NCI-H82 treated with DMSO at 0.1 percent for 48 hours (cell line): ENCODE data around the gene ADIPOQ.
A peak's percentile ranks its signal among the peaks of the same experiment; 100 is the strongest.
"Not testable (repeated sequence)": the region's sequence is repeated elsewhere in the genome, so short reads cannot be mapped to it uniquely, and the experiment has no call there.

Experiments used
- DNase-seq: peaks from one replicate; lab custom pipeline; 2025; ENCODE audit not compliant: unreplicated experiment; lab: John Stamatoyannopoulos, UW

ADIPOQ gene

DNA sequence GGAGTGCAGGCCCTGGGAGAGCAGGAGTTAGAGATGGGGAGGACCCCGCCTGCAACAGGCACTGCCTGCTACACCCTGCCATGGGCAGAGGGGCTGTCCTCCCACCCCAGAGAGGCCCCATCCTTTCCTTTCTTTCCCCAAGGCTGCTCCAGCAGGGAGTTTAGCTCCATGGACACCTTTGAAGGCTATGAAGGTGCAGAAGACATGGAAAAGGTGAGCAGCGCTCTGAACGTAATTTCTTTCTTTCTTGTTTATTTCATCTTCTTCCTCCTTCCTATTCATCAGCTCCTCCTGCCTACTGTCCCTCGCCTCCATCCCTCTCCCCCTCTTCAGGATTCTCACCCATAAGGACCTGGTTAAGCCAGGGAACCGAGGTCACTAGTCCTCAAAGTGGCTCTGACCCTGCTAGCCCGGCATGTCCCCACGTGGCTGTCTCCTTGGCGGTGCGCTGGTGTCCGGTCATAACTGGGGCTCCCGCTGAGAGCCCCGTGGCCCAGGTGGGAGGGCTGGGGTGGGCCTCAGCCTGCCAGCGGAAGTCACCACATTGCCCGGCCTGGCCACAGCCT, 16.0 kb upstream of the ADIPOQ start:
- no peak for DNase-seq

DNA sequence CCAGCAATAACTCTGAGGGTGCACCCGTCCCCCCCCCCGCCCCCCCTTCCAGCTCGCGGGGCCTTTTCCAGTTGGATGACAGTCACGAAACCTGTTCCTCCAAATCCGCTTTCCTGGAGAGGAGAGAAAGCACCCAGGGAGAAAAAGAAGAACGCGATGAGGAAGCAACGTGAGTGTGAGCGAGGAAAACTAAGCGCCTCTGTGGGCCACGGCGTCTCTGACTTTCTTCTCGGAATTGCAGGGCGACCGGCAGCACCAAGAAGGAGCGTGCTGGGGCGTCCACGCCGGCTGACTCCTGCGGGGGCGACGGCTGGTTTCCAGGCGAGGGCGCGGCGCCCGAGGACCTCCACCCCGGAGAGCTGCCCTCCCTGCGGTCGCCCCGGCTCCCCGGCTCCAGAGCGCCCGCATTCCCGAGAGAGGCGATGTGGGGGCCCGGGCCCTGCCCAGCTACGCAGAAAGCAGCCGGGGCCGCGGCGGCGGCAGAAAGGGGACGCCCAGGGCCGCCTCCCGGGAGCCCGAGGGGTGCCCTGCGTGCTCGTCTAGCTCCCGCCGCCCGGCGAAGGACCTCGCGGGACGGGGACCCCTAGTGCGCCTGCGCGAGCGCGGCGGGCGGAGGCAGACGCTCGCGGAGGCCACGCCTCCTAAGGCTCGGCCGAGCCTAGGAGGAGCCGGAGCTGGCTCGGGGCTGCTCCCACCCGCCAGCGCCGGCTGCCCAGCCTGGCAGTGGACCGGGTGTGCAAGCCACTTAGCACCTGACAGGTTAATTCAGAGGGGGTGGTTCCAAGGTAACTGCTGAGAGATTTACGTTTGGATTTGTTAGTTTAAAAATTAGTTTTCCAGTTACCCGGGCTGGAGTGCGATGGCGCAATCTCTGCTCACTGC, 15.3 kb upstream of the ADIPOQ start:
- peak; percentile 83 for DNase-seq

- DNase-seq, result no peak
Measured at GRCh38 chr3:186828340-186828739, 14.2 kb upstream of the ADIPOQ start.

DNA sequence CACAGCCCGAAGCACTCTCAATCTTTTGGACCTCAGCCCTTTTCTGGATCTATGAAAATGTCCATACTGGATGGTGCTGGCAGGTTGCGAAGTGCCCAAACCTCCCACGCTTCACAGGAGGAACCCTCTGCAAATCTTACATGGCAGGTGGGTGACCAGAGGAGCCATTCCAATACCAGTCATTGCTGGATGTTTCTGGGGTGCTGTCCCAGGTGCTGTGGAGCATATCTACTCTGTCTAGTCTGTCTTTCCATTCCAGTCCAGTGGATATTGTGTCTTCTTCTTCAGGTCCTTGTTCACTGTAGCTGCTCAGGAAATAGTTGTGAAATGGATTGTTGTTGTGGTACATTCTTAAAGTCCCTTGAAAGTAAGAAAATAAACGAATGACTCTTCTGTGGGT, 10.7 kb upstream of the ADIPOQ start:
- DNase-seq, result no peak

DNA sequence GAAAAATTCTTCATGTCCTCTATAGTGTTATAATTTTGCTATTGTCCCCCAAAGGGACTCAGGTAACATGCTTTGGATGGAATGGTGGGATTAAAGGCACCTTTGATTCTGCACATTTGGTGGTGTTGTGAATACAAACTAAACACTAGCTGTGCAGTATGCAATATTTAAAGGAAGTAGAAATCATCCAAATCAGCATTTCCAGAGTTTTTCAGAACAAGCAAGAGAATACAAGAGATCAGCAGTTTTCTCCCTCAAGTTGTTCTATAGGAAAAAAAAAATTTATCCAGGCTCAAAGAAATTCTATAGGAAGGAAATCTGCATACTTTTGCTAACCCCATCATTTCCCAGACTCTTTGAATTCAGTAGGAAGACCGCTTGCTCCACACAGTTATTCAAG, 10.2 kb upstream of the ADIPOQ start:
- no peak for DNase-seq

GRCh38 chr3:186839874-186840641, 2.5 kb upstream of the ADIPOQ start:
- DNase-seq, result no peak

DNA sequence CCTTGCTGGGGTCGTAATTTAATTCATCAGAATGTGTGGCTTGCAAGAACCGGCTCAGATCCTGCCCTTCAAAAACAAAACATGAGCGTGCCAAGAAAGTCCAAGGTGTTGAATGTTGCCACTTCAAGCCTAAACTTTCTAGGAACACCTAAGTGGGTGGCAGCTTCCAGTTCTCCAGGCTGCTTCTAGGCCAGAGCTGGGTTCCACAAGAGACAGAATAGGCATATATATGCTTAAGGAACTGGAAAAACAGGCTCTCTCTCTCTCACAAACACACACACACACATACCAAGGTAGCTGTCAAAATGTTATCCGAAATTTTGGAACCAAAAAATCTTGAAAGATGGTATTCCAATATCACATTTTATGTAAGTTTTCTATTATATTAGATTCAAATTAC, 890 bp upstream of the ADIPOQ start:
- no peak for DNase-seq

DNA sequence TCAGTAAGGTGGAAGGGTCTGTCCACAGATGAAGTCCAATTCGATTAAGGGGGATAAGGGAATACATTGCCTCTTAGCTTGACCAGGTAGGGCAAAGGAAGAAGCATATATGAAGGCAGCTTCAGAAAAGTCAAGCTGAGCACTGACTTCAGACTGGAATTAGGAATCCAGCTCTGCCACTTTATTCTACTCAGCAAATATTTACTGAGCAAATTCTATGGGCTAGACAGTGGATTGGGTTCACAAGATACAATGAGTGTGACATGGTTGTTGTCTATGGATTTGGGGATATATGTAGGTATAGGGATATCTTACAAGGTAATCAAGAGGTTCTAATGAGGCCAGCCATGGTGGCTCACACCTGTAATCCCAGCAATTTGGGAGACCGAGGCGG, 526 bp downstream of the ADIPOQ start:
- no peak for DNase-seq

GRCh38 chr3:186844908-186845307, 2.4 kb downstream of the ADIPOQ start:
- DNase-seq, result no peak

GRCh38 chr3:186845756-186846155, 3.2 kb downstream of the ADIPOQ start:
- no peak for DNase-seq

GRCh38 chr3:186847437-186847836, 4.9 kb downstream of the ADIPOQ start:
- DNase-seq, result no peak

DNA sequence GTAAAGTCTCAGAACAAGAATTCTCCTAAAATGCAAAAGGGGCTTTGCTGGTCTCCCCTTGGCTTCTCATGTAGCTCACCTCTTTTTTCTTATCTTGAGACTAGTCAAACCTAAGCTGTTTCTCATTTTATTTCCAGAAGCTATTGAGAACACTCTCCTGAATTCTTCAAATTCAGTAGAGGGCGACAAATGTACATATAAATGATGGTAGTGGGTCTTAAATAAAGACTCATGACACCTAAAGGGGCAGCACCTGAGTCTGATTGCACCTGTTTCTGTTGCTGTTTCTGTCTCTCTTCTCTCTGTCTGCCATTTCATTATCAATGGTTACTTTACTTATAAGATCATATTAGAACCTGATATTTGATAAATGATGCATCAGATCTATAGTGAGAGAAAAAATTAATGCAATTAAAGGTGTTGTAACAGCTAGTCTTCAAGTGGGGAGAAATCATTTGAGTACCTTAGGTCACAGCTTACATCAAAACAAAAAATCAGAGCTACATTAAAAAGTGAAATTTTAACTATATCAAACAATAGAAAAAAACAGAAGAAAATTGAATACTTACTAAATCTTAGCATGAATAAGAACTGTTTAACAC, 7.0 kb downstream of the ADIPOQ start:
- DNase-seq, result peak; percentile 77

DNA sequence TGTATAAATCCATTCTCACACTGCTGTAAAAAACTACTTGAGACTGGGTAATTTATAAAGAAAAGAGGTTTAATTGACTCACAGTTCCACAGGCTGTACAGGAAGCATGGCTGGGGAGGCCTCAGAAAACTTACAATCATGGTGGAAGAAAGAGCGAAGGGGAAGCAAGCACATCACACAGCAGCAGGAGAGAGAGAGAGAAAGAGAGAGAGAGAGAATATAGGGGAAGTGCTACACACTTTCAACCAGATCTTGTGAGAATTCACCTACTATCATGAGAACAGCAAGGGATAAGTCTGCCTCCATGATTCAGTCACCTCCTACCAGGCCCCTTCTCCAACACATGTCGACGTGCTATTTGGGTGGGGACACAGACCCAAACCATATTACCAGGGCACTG, 9.3 kb downstream of the ADIPOQ start:
- not testable (repeated sequence) for DNase-seq

DNA sequence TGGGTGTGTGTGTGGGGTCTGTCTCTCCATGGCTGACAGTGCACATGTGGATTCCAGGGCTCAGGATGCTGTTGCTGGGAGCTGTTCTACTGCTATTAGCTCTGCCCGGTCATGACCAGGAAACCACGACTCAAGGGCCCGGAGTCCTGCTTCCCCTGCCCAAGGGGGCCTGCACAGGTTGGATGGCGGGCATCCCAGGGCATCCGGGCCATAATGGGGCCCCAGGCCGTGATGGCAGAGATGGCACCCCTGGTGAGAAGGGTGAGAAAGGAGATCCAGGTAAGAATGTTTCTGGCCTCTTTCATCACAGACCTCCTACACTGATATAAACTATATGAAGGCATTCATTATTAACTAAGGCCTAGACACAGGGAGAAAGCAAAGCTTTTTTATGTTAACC, 10.5 kb downstream of the ADIPOQ start:
- no peak for DNase-seq

DNA sequence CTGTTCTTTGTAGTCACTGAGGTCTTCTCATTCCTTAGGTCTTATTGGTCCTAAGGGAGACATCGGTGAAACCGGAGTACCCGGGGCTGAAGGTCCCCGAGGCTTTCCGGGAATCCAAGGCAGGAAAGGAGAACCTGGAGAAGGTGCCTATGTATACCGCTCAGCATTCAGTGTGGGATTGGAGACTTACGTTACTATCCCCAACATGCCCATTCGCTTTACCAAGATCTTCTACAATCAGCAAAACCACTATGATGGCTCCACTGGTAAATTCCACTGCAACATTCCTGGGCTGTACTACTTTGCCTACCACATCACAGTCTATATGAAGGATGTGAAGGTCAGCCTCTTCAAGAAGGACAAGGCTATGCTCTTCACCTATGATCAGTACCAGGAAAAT, 11.6 kb downstream of the ADIPOQ start:
- no peak for DNase-seq

DNA sequence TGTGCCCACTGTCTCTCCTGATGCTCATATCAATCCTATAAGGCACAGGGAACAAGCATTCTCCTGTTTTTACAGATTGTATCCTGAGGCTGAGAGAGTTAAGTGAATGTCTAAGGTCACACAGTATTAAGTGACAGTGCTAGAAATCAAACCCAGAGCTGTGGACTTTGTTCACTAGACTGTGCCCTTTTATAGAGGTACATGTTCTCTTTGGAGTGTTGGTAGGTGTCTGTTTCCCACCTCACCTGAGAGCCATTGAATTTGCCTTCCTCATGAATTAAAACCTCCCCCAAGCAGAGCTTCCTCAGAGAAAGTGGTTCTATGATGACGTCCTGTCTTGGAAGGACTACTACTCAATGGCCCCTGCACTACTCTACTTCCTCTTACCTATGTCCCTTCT, 12.4 kb downstream of the ADIPOQ start:
- no peak for DNase-seq

GRCh38 chr3:186857743-186858142, 15.2 kb downstream of the ADIPOQ start:
- DNase-seq, result no peak

- DNase-seq, result not testable (repeated sequence)
Measured at GRCh38 chr3:186865215-186865853, 22.8 kb downstream of the ADIPOQ start.

DNA sequence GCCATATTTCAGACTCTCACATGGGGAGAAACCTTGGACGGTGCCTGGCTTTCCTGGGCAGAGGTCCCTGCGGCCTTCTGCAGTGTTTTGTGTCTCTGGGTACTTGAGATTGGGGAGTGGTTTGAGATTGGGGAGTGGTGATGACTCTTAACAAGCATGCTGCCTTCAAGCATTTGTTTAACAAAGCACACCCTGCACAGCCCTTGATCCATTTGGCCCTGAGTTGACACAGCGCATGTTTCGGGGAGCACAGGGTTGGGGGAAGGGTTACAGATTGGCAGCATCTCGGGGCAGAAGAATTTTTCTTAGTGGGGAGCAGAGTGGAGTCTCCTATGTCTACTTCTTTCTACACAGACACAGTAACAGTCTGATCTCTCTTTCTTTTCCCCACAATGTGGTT, 23.6 kb downstream of the ADIPOQ start:
- DNase-seq, result not testable (repeated sequence)

- DNase-seq, result no peak
Measured at GRCh38 chr3:186869253-186870100, 27.0 kb downstream of the ADIPOQ start.
